HL-60 (cell line): ENCODE results near the gene PTPRO.

Experiments used
- POLR2AphosphoS5 ChIP-seq: IDR thresholded peaks from 2 replicates; pipeline ENCODE4 v1.6.1; 2012; ENCODE audit warnings: low read depth
- TF ChIP-seq, protein P1 (sequence below): IDR thresholded peaks from one replicate; pipeline ENCODE4 v1.5.1; 2011; ENCODE audit warnings: low read length, control low read depth, inconsistent platforms; ENCODE audit not compliant: insufficient read depth

DNA sequence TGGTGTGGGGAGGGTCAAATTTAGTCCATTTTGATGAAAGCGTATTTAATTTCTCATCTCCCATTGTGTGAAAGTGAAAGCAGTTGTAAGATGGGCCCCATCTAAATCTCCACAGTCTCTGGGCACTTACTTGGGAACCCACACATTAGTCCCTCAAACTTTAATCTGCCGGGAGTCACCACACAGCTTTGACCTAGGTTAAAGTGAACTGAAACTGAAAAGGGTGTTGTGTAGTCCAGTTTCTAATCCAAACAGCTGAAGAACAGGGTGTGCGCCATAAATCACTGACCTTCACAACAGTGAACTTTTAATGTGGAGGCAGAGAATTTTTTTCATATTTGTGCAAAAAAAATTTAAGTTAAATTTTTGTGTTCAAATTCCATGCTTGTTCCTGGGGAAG is 48.4 kb upstream of the PTPRO start:
- TF ChIP-seq, protein P1, sequence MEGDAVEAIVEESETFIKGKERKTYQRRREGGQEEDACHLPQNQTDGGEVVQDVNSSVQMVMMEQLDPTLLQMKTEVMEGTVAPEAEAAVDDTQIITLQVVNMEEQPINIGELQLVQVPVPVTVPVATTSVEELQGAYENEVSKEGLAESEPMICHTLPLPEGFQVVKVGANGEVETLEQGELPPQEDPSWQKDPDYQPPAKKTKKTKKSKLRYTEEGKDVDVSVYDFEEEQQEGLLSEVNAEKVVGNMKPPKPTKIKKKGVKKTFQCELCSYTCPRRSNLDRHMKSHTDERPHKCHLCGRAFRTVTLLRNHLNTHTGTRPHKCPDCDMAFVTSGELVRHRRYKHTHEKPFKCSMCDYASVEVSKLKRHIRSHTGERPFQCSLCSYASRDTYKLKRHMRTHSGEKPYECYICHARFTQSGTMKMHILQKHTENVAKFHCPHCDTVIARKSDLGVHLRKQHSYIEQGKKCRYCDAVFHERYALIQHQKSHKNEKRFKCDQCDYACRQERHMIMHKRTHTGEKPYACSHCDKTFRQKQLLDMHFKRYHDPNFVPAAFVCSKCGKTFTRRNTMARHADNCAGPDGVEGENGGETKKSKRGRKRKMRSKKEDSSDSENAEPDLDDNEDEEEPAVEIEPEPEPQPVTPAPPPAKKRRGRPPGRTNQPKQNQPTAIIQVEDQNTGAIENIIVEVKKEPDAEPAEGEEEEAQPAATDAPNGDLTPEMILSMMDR = no peak
- TF ChIP-seq POLR2AphosphoS5 = no peak
